Hematopoietic multipotent progenitor cell treated with erythropoietin and hydrocortisone succinate and interleukin-3 and kit ligand, for 15 days (in vitro differentiated cells): ENCODE results near the gene PRKRA.
"Not testable (repeated sequence)": the region's sequence is repeated elsewhere in the genome, so short reads cannot be mapped to it uniquely, and the experiment has no call there.

Source experiments
- DNase-seq: peaks from one replicate; pipeline ENCODE4 v3.0.0-alpha.2; 2015; ENCODE audit warnings: low spot score

PRKRA gene

GRCh38 chr2:178457390-178457886, 6.5 kb upstream of the PRKRA start:
- no peak for DNase-seq

GRCh38 chr2:178455947-178456346, 5.0 kb upstream of the PRKRA start:
- no peak for DNase-seq

DNA sequence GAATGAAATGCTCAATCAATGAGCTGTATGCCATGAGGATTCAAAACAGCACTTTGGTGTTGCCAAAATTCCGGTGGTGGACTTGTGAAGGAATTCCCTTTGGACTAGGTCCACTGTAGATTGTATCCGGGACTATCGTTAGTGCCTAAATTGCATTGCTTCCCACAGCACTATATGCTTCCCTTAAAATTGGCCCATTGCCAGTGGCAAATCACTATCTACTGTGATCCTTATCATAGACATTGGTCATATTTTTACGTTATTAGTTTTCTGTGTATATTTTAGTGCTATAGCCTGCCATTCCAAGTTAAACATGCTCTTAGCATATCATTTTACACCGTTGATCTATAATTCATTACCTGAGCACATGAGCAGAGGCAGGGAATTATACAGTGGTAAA, 1.9 kb upstream of the PRKRA start:
- DNase-seq = no peak

GRCh38 chr2:178452334-178452733, 1.4 kb upstream of the PRKRA start:
- no peak for DNase-seq

- peak; percentile 61 for DNase-seq
These were observed 526 bp downstream of the PRKRA start for GRCh38 chr2:178450524-178450773.

DNA sequence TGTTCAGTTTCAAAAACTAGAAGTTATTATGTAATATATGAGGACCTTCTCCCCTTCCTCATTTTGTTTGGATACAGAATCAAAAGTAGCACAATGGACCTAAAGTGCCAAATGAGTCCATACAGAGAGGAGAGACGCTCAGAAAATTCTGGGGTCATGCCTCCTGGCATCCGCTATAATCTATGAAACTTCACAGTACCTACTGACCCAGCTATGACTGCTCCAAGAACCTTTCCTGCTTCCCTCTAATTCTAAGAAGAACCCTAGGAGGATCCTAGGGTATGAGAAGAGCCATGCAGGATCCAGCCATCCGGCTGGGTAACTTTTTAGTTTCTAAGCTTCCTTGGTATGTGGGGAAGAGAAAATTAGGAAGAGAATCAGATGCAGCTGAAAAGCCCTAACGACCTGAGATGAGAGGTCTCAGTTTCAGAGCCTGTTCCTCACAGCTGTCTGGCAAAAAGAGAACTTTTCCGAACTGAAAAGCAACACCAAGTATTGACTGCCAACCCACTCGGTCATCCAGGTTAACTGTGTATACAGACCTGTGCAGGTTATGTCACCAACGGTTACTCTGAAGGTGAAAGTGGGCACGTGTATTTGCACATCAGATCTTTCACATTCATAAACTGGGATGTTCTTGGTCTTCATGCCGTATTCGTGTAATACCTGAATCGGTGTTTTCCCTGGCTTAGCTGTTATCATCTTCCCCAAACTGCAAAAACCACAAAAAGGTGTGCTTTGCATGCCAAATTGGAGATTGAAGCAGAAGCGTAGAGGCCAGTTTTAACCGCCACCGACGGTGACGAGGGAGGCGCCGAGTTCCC, 1.1 kb downstream of the PRKRA start:
- DNase-seq = peak; percentile 17

GRCh38 chr2:178448968-178449661, 1.9 kb downstream of the PRKRA start:
- peak; percentile 20 for DNase-seq

- DNase-seq = no peak
These were observed 9.5 kb downstream of the PRKRA start for GRCh38 chr2:178441426-178441825.

GRCh38 chr2:178436662-178437061, 14.3 kb downstream of the PRKRA start:
- no peak for DNase-seq

- no peak for DNase-seq
These were observed 21.6 kb downstream of the PRKRA start for GRCh38 chr2:178429336-178429735.

GRCh38 chr2:178428396-178428806, 22.6 kb downstream of the PRKRA start:
- DNase-seq = no peak

- DNase-seq = no peak
These were observed 23.5 kb downstream of the PRKRA start for GRCh38 chr2:178427458-178427857.

- DNase-seq = no peak
These were observed 24.6 kb downstream of the PRKRA start for GRCh38 chr2:178426388-178426787.

DNA sequence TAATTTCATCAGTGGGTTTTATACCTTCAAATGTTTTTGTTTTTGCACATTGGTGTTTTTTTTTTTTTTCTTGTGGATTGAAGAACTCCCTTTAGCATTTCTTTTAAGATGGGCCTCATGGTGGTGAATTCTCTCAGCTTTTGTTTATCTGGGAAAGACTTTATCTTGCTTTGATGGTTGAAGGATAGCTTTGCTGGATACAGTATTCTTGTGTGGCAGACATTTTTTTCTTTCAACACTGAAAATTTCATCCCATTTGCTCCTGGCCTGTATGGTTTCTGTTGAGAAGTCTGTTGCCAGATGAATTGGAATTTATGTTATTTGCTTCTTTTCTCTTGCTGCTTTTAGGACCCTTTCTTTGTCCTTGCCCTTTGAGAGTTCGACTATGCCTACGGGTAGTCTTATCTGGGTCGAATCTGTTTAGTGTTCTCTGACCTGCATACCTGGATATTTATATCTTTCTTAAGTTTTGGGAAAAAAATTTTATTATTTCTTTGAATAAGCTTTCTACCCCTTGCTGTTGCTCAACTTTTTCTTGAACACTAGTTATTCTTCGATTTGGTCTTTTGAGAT, 25.6 kb downstream of the PRKRA start:
- DNase-seq = no peak

- not testable (repeated sequence) for DNase-seq
These were observed 27.2 kb downstream of the PRKRA start for GRCh38 chr2:178423746-178424145.

DNA sequence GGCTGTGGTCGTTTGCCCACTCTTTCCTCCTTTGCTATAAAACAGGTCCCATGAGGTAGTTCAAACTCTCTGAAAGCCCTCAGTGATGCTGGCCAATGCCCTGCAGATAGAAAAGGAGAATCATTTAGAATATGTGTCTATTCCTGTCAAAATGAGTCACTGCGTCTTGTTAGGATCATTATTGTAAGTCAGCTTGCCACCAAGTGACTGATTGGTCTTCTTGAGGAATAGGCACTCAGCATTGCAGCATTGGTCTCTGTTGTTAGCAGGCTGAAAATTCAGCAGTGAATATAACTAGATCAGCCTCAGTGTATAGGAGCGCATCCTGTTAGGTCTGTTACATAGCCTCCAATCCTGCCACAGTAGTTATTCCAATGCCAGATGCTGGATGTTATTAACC, 28.9 kb downstream of the PRKRA start:
- DNase-seq = no peak

- no peak for DNase-seq
These were observed 30.4 kb downstream of the PRKRA start for GRCh38 chr2:178420463-178420999.

GRCh38 chr2:178419123-178419522, 31.9 kb downstream of the PRKRA start:
- DNase-seq = no peak

DNA sequence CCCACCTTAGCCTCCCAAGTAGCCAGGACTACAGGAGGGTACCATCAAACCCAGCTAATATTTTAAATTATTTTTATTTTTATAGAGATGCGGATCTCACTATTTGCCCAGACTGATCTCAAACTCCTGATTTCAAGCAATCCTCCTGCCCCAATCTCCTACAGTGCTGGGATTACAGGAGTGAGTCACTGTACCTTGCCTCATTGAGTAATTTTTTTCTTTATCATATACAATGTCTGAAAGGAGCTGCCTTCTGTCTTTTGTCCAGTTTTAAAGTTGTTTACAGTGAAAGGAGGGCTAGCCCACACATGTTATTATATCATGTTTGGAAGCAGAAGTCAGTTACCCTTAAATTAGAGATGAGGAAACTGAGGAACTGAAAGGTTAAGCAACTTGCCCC, 32.5 kb downstream of the PRKRA start:
- DNase-seq = no peak

- no peak for DNase-seq
These were observed 33.1 kb downstream of the PRKRA start for GRCh38 chr2:178417916-178418315.

DNA sequence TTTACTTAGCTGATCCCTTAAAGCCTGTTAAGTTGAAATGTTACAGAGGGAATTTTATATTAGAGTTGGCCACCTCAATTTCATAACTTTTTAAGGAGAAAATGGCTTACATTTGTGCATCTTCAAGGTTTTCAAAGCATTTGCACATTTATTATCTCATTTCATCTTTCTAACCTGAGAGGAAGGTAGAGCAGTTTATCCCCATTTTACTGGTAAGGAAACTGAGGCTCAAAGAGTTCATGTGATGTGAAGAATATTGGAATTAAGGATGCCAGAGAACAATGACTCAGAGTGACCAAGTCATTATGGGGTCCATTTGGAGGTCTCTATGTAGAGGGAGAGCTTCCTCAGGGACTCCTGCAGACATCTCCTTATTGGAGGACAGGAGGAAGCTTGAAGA, 35.0 kb downstream of the PRKRA start:
- no peak for DNase-seq

DNA sequence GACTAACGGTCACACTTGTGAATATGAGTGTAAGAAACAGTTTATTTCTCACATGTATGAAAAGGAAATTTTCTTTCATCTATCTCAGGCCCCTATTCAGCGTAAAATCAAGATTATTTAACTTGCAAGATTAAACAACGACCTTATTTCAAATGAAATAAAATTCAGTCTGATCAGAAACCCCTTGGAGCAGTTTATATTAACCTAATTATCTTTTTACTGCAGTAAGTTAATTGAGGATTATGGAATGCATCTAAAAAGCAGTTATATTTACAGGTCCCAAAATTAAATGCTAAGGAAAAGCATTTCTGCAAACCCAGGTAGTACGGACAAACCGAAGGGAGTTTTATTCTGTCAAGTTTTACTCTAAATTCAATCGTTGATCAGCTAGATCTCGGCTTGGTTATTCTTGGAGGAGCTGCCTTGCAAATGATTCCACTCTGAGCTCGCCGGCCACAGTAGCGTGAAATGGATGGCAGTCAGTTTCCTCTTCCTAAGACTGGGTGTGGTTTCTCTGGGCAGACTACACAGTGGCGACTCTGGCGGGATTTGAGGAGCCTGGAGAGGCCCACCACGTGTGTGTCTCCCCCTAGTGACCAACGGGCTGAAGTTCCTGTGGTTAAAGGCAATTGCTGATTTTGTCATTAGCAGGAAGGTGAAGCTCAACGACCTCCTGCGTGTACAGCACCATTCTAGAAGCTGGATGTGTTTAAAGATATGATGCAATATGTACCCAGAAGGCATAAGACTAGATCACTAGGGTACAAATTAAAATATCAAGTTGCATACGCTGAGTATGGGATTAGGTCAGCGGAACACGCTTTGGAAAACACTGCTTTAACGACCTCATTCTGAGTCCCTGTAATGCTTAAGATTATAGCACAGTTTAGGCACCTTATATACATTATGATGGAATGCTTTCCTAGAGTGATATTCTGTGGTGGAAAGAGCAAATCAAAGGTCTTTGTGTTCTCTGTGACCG, 36.4 kb downstream of the PRKRA start:
- peak; percentile 77 for DNase-seq
